NCI-H748 (cell line): ENCODE results near the gene CEP128.

Source experiments
- DNase-seq: peaks from one replicate; lab custom pipeline; 2025; ENCODE audit not compliant: unreplicated experiment; lab: John Stamatoyannopoulos, UW

Gene CEP128

DNA sequence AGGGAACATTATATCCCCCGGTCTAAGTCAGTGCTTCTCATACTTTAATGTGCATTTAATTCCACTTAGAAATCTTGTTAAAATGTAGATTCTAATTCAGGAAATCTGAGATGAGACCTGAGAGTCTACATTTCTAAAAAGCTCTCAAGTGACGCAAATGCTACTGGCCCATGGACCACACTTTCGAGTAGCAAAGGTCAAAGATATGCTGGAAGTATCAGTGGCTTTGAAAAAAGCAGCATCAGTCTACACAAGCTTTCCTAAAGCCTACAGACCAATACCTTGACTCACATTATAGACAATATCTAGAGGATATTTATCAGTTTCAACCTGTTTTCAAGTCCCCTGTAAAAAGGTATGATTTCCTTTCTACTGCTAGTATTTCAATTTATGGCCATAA is 248.6 kb downstream of the CEP128 start:
- no peak for DNase-seq

DNA sequence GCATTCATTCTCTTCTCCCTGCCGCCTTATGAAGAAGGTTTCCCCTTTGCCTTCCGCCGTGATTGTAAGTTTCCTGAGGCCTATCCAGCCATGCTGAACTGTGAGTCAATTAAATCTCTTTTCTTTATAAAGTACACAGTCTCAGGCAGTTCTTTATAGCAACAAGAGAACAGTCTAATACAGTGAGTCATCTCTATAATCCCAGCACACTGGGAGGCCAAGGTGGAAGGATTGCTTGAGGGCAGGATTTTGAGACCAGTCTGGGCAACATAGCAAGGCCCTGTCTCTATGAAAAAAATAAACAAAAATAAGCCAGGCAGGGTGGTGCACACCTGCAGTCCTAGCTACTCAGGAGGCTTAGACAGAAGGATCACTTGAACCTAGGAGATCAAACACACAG is 259.9 kb downstream of the CEP128 start:
- DNase-seq = no peak

DNA sequence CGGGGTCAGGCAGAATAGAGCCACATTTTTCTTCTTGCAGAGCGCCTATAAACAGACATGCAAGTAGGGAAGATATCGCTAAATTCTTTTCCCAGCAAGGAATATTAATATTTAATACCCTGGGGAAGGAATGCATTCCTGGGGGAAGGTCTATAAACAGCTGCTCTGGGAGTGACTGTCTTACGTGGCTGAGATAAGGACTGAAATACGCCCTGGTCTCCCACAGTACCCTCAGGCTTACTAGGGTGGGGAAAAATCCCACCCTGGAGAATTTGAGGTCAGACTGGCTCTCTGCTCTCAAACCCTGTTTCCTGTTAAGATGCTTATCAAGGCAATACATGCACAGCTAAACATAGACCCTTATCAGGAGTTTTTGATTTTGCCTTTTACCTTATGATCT is 262.3 kb downstream of the CEP128 start:
- DNase-seq = no peak

GRCh38 chr14:80678436-80678835 is 263.1 kb downstream of the CEP128 start:
- DNase-seq = no peak

- no peak for DNase-seq
These were observed 272.1 kb downstream of the CEP128 start for GRCh38 chr14:80669426-80669825.

DNA sequence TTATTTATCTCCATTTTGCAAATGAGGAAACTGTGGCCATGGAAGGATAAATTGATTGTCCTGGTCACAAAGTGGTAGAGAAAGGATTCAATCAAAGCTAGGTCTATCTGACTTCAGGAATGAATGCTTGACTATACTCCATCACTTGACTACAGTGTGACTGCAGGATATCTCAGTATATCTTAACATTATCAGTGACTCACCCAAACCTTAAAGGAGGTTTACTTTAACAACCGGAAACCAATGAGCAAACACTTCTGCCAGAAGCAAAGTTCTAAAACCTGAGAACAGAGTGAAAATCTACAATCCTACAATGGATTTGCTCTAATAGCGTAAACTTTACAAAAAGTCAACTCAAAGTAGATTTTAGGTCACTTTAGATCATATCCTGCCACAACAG is 277.0 kb downstream of the CEP128 start:
- DNase-seq = no peak

GRCh38 chr14:80663541-80663940 is 278.0 kb downstream of the CEP128 start:
- DNase-seq = no peak

- DNase-seq = no peak
These were observed 281.8 kb downstream of the CEP128 start for GRCh38 chr14:80659783-80660182.

DNA sequence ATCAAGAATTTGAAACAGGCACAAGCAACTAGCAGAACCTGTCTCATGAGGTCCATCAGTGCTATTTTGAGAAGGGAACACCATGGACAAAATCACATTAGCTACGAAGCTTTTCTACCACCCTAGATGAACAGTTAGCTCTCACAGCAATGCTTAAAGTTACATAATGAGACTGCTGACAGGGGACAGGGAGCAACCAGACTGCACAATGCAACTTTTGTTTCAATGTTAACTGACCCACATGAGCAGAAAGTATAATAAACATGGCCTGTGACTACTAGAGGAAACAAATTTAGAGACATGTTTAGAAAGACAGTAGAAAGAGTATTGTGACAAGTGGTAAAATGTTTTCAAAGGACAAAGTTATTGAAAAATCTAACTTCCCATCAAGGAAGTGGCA is 282.8 kb downstream of the CEP128 start:
- DNase-seq = no peak

- DNase-seq = no peak
These were observed 283.4 kb downstream of the CEP128 start for GRCh38 chr14:80658155-80658554.

- no peak for DNase-seq
These were observed 287.6 kb downstream of the CEP128 start for GRCh38 chr14:80653956-80654355.

DNA sequence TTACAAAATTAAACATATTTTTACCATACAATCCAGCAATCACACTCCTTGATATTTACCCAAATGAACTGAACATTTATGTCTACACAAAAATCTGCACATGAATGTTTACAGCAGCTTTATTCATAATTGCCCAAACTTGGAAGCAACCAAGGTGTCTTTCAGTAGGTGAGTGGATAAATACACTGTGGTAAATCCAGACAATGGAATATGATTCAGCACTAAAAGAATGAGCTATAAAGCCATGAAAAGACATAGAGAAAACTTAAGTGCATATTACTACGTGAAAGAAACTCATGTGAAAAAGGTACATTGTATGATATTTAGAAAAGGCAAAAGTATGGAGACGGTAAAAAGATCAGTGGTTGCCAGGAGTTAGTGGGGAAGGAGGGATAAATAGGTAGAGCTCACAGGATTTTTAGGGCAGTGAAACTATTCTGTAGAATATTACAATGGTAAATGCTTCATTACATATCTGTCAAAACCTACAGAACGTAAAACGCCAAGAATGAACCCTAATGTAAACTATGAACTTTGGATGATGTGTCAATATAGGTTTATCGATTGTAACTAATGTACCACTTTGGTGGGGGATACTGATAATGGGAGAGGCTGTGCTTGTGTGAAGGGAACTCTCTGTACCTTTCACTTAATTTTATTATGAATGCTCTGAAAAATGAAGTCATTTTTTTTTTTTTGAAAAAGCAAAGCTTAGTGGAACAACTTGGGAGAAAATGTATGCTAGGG is 295.7 kb downstream of the CEP128 start:
- DNase-seq = no peak

- DNase-seq = no peak
These were observed 296.7 kb downstream of the CEP128 start for GRCh38 chr14:80644826-80645225.

DNA sequence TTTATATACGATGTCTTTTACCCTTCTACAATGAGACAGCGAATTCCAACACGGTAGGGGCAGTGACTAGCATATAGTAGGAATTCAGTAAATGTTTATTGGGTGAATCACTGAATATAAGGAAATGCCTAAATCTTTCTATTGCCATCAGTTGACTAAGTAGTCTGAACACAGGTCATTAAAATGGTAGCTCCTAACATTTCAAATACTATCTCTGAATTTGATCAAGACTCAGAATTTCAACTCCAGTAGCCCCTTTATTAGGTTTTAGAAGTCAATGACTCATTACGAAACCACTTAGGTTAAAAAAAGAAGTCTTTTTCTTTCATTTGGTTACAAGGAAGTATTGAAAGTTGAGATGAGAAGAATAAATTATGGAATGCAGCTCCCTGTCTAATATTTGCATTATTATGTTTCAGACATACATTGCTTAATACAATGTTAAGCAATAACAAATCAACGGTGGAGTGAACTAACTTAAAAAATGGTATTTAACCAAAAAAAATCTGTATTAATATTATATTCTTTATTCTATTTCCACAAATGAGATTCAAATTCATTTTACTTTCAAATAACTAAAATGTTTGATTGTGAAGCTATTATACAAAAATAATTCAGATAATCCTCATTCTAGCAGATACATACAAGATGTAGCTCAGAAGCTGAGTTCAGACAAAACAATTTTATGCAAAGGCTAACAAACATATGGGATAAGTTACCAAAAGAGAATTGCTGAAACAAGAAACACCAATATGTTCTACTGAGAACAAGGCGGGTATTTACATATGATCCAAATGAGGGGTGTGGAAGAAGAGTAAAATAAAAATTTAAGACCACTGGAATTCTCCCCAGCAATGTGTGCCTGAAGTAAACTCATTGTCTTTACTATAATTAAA is 302.7 kb downstream of the CEP128 start:
- DNase-seq = no peak

GRCh38 chr14:80637756-80638619 is 303.6 kb downstream of the CEP128 start:
- DNase-seq = no peak

- no peak for DNase-seq
These were observed 305.5 kb downstream of the CEP128 start for GRCh38 chr14:80636071-80636470.

- DNase-seq = no peak
These were observed 307.3 kb downstream of the CEP128 start for GRCh38 chr14:80634106-80634758.

- no peak for DNase-seq
These were observed 311.9 kb downstream of the CEP128 start for GRCh38 chr14:80629606-80630005.

DNA sequence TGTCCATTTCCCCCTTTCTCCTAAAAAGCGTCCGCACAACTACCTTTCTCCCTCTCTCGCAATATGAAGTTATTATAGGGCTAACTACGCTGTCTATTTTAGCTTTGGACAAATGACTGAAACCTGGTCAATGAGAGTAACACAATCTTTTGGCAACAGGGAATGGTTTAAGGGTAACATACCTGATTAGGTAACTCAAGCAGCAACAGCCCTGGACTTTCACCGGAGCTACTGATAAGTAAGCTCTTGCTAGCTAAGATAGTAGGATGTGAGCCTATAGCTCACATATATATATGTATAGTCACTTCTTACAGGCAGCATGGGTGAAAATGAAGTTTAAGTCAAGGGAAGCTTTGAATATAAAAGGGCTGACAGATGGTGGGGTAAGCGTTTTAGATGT is 313.0 kb downstream of the CEP128 start:
- no peak for DNase-seq

GRCh38 chr14:80627745-80628144 is 313.8 kb downstream of the CEP128 start:
- no peak for DNase-seq

DNA sequence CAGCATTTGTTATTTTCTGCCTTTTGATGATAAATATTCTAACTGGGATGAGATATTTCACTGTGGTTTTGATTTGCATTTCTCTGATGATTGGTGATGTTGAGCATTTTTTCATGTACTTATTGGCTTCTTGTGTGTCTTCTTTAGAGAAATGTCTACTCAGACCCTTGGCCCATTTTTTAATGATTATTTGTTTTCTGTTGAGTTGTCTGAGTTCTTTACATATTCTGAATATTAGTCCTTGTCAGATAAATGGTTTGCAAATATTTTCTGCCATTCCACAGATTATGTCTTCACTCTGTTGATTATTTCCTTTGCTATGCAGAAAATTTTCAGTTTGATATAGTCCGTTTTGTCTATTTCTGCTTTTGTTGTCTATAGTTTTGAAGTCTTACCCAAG is 317.0 kb downstream of the CEP128 start:
- DNase-seq = no peak
